SU-DHL-6 (cell line): ENCODE data around the gene PLEKHA7.

Source experiments
- H2AFZ ChIP-seq: fragments of 200-600 bp; sonication (generic); 2 replicates; pipeline ENCODE4 v1.6.1; 2014; ENCODE audit warnings: low read depth, mild to moderate bottlenecking, moderate library complexity, mixed read lengths, antibody characterized with exemption, low read length; ENCODE audit not compliant: severe bottlenecking
- H3F3A ChIP-seq: fragments of 200-600 bp; shearing (Covaris generic); 2 replicates; pipeline ENCODE4 v1.6.0; 2016; ENCODE audit warnings: antibody characterized with exemption, mild to moderate bottlenecking; ENCODE audit not compliant: insufficient read depth
- H3K27ac ChIP-seq: fragments of 200-600 bp; sonication (generic); 2 replicates; pipeline ENCODE4 v1.5.1; 2016; ENCODE audit warnings: low read depth, mild to moderate bottlenecking, low read length, moderate library complexity, mixed read lengths
- H3K27me3 ChIP-seq: fragments of 200-600 bp; sonication (generic), shearing (Covaris generic); 2 replicates; pipeline ENCODE4 v1.6.0; 2014; ENCODE audit warnings: mild to moderate bottlenecking, low read length
- H3K36me3 ChIP-seq: fragments of 200-600 bp; sonication (generic); 2 replicates; pipeline ENCODE4 v1.6.1; 2014; ENCODE audit warnings: mild to moderate bottlenecking, low read length, mixed read lengths
- H3K4me2 ChIP-seq: fragments of 300-600, 200-600 bp; shearing (Covaris generic), sonication (generic); 2 replicates; pipeline ENCODE4 v1.6.0; 2014; ENCODE audit warnings: low read length, low read depth, mild to moderate bottlenecking; ENCODE audit not compliant: poor library complexity, severe bottlenecking
- H3K4me3 ChIP-seq: fragments of 200-600 bp; sonication (generic); 2 replicates; pipeline ENCODE4 v1.5.1; 2014; ENCODE audit warnings: antibody characterized with exemption, low read length, mild to moderate bottlenecking, mixed read lengths; ENCODE audit not compliant: insufficient read depth, poor library complexity, severe bottlenecking
- H3K79me2 ChIP-seq: fragments of 200-600 bp; sonication (generic); 2 replicates; pipeline ENCODE4 v1.6.1; 2014; ENCODE audit warnings: mild to moderate bottlenecking, low read length, moderate library complexity; ENCODE audit not compliant: insufficient read depth
- H3K9ac ChIP-seq: fragments of 200-600 bp; sonication (generic); 2 replicates; pipeline ENCODE4 v1.7.0; 2014; ENCODE audit warnings: mild to moderate bottlenecking, low read length
- H3K9me2 ChIP-seq: fragments of 200-600 bp; sonication (generic); replicated peaks from 2 replicates; pipeline ENCODE4 v1.6.1; 2014; ENCODE audit warnings: low read length; ENCODE audit not compliant: insufficient read depth
- H3K9me3 ChIP-seq: fragments of 200-600 bp; sonication (generic); 2 replicates; pipeline ENCODE4 v1.6.1; 2014; ENCODE audit warnings: low read length, mixed read lengths; ENCODE audit not compliant: insufficient read depth
- H4K20me1 ChIP-seq: fragments of 200-600 bp; sonication (generic); 2 replicates; pipeline ENCODE4 v1.6.1; 2014; ENCODE audit warnings: low read depth, mild to moderate bottlenecking, antibody characterized with exemption, low read length, moderate library complexity, mixed read lengths
- CTCF ChIP-seq: fragments of 200-600 bp; sonication (generic); IDR thresholded peaks from one replicate; pipeline ENCODE4 v1.5.1; 2017; ENCODE audit warnings: antibody characterized with exemption, mild to moderate bottlenecking, low read length, moderate library complexity; ENCODE audit not compliant: insufficient read depth, poor library complexity, severe bottlenecking
- EZH2phosphoT487 ChIP-seq: fragments of 200-600 bp; sonication (generic), shearing (Covaris generic); conservative IDR thresholded peaks from 2 replicates; pipeline ENCODE4 v1.6.1; 2018; ENCODE audit warnings: mild to moderate bottlenecking, antibody characterized with exemption, low read length, moderate library complexity, mixed read lengths

Gene PLEKHA7

DNA sequence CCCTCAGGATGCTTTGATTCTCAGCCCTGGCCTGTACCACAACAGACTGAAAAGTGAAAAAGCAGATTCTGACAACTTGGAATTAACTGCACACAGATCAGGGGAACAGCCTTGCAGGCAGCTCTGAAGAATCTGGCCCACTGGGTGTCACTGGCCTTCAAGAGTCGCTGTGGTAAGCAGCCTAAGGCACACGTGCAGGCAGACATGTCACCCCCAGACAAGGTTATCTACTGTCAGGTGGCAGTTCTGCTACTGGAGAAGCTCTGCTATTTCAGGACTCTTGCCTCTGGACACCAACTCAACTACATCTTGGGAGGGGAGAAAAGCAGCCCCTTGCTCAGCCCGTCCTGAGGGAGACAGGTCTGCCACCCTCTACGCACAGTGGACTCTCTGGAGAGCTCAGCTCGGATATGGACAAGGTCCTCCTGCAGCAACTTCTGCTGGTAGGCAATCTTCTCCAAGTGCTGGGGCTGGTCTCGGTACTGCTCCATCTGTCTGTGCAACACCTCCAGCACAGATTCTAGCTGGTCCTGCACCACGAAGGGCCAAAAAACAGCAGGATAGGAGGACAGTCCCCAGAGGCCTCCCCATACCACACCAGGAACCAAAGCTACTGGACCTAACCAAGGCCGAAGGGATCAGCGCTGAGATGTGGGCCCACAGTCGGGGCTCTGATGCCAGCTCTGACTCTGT is 212.8 kb downstream of the PLEKHA7 start:
- Histone ChIP-seq H3K27me3 (no peaks in the 10 kb centered on the region), H3K9me2 (no peaks in the 10 kb centered on the region), H3K79me2 (no peaks in the 10 kb centered on the region), H3K36me3 (no peaks in the 10 kb centered on the region), H3F3A (no peaks in the 10 kb centered on the region), H3K27ac (no peak overlapping the region), H3K9me3 (no peaks in the 10 kb centered on the region), H3K4me2 (no peak overlapping the region), H3K4me3 (no peak overlapping the region), H3K9ac (no peak overlapping the region), H2AFZ (no peak overlapping the region), H4K20me1 (no peaks in the 10 kb centered on the region)
- no peak for TF ChIP-seq CTCF
- no peak for TF ChIP-seq EZH2phosphoT487

GRCh38 chr11:16800382-16800781 is 213.8 kb downstream of the PLEKHA7 start:
- no peak overlapping the region for H3K4me3 ChIP-seq
- H3F3A ChIP-seq, result no peaks in the 10 kb centered on the region
- no peaks in the 10 kb centered on the region for H3K79me2 ChIP-seq
- H3K27ac ChIP-seq, result no peak overlapping the region
- H3K9ac ChIP-seq, result no peak overlapping the region
- H4K20me1 ChIP-seq, result no peaks in the 10 kb centered on the region
- no peak overlapping the region for H3K4me2 ChIP-seq
- H3K36me3 ChIP-seq, result no peaks in the 10 kb centered on the region
- no peaks in the 10 kb centered on the region for H3K9me3 ChIP-seq
- TF ChIP-seq EZH2phosphoT487, result no peak
- no peak for TF ChIP-seq CTCF
- no peaks in the 10 kb centered on the region for H3K9me2 ChIP-seq
- H2AFZ ChIP-seq, result no peak overlapping the region
- no peaks in the 10 kb centered on the region for H3K27me3 ChIP-seq

DNA sequence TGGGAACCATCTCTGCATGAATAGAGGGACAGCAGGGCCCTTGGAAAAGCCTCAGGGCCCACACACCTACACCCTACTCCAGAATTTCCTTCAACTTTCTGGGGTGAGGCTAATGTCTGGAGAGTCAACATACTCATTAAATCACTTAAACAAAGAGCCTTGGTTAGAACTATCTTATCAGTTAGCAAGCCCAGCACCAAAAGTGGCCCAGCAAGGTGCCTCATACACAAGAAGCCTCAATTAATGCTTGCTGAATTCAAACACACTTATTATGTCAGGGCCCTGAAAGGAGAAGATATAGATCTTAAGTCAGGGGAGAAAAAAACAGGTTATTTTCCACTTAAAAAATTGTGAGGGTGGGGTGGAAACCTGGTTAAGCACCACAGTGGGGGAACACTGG is 214.3 kb downstream of the PLEKHA7 start:
- Histone ChIP-seq H3K27me3 (no peaks in the 10 kb centered on the region), H3K4me3 (no peak overlapping the region), H3K9me3 (no peaks in the 10 kb centered on the region), H3K36me3 (no peaks in the 10 kb centered on the region), H3K4me2 (no peak overlapping the region), H3K9ac (no peak overlapping the region), H3K9me2 (no peaks in the 10 kb centered on the region), H3F3A (no peaks in the 10 kb centered on the region), H4K20me1 (no peaks in the 10 kb centered on the region), H3K27ac (no peak overlapping the region), H3K79me2 (no peaks in the 10 kb centered on the region), H2AFZ (no peak overlapping the region)
- TF ChIP-seq CTCF (no peak), EZH2phosphoT487 (no peak)
